Chondrocyte (in vitro differentiated cells): ENCODE data around the gene ZNF672. TPM values are rescaled to one million over a fixed set of nuclear protein-coding genes. Genes with fewer than 3 reads are reported as not detected.

Experiments used
- DNase-seq: peaks from one replicate; pipeline ENCODE4 v3.0.0; 2021; ENCODE audit warnings: mixed read lengths, low spot score
- H3K27ac Mint-ChIP-seq: one replicate; pipeline ENCODE4 v1.8.0; 2021; ENCODE audit warnings: mild to moderate bottlenecking, moderate library complexity, mixed read lengths; ENCODE audit not compliant: unreplicated experiment
- H3K27me3 Mint-ChIP-seq: 2 replicates; pipeline ENCODE4 v1.8.0; 2021; ENCODE audit warnings: low read depth, mixed read lengths
- H3K36me3 Mint-ChIP-seq: 2 replicates; pipeline ENCODE4 v1.8.0; 2021; ENCODE audit warnings: low read depth, mixed read lengths
- H3K4me1 Mint-ChIP-seq: 2 replicates; pipeline ENCODE4 v1.8.0; 2021; ENCODE audit warnings: low read depth, mild to moderate bottlenecking, mixed read lengths
- H3K4me3 Mint-ChIP-seq: one replicate; pipeline ENCODE4 v1.8.0; 2021; ENCODE audit warnings: mild to moderate bottlenecking, moderate library complexity, mixed read lengths; ENCODE audit not compliant: unreplicated experiment
- H3K9me3 Mint-ChIP-seq: 2 replicates; pipeline ENCODE4 v1.8.0; 2021; ENCODE audit warnings: low read depth, mixed read lengths
- total RNA-seq: library from RNA; stranded (reverse); gene quantifications from 3 replicates; pipeline ENCODE4 v1.2.1, GENCODE V29; 2021
- TF ChIP-seq, protein P1 (sequence below): fragments of 200-600 bp; sonication (generic); IDR thresholded peaks from 2 replicates; pipeline ENCODE4 v1.5.0; 2021; ENCODE audit warnings: antibody characterized with exemption, mild to moderate bottlenecking, moderate library complexity

ZNF672 gene
- total RNA-seq, 1 donor from 2014 or later: 17.1 TPM

GRCh38 chr1:248862695-248862997 lies 24.6 kb downstream of the ZNF672 start:
- no peak for DNase-seq
- H3K4me1 Mint-ChIP-seq: peaks cover 34% of the 10 kb centered on the region
- H3K27ac Mint-ChIP-seq: peak overlapping the region; percentile 15
- H3K27me3 Mint-ChIP-seq: no peaks in the 10 kb centered on the region
- no peaks in the 10 kb centered on the region for H3K9me3 Mint-ChIP-seq
- no peaks in the 10 kb centered on the region for H3K36me3 Mint-ChIP-seq
- peak overlapping the region; percentile 77 for H3K4me3 Mint-ChIP-seq
- TF ChIP-seq, protein P1, sequence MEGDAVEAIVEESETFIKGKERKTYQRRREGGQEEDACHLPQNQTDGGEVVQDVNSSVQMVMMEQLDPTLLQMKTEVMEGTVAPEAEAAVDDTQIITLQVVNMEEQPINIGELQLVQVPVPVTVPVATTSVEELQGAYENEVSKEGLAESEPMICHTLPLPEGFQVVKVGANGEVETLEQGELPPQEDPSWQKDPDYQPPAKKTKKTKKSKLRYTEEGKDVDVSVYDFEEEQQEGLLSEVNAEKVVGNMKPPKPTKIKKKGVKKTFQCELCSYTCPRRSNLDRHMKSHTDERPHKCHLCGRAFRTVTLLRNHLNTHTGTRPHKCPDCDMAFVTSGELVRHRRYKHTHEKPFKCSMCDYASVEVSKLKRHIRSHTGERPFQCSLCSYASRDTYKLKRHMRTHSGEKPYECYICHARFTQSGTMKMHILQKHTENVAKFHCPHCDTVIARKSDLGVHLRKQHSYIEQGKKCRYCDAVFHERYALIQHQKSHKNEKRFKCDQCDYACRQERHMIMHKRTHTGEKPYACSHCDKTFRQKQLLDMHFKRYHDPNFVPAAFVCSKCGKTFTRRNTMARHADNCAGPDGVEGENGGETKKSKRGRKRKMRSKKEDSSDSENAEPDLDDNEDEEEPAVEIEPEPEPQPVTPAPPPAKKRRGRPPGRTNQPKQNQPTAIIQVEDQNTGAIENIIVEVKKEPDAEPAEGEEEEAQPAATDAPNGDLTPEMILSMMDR: no peak

- Mint-ChIP-seq H3K4me1 (peaks cover 28% of the 10 kb centered on the region), H3K27me3 (no peaks in the 10 kb centered on the region), H3K36me3 (no peaks in the 10 kb centered on the region), H3K4me3 (peak overlapping the region; percentile 77), H3K9me3 (no peaks in the 10 kb centered on the region), H3K27ac (peak overlapping the region; percentile 15)
- DNase-seq: no peak
- TF ChIP-seq, protein P1: no peak
These were observed 25.2 kb downstream of the ZNF672 start for GRCh38 chr1:248862998-248863881.

DNA sequence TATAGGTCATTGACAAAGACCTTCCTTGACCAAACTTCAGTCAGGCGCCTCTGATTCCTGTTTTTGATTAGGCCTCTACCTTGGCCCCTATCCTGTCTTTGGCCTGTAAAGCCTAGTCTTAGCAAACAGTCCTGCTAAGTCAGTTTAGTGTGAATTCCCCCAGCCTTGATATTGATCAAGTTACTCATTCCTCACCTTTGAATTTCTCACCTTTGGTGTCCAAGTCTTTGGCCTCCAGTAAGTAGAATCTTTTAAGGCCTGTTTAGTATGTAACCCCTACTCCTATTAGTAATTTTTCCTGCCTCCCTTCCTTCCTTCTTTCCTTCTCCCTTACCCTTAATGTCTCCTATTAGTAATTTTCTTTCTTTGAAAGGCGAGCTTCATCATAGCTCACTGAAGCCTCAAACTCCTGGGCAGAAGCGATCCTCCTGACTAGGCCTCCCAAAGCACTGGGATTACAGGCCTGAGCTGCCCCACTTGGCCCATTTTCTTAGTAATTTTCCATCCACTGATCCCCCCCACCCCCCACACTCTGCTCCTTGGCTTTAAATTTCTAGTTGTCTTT lies 33.9 kb downstream of the ZNF672 start:
- TF ChIP-seq, protein P1: no peak
- Mint-ChIP-seq H3K9me3 (no peaks in the 10 kb centered on the region), H3K27me3 (no peaks in the 10 kb centered on the region), H3K27ac (peak overlapping the region; percentile 74), H3K4me3 (peak overlapping the region; percentile 91), H3K36me3 (no peaks in the 10 kb centered on the region), H3K4me1 (peaks cover 15% of the 10 kb centered on the region)
- no peak for DNase-seq

DNA sequence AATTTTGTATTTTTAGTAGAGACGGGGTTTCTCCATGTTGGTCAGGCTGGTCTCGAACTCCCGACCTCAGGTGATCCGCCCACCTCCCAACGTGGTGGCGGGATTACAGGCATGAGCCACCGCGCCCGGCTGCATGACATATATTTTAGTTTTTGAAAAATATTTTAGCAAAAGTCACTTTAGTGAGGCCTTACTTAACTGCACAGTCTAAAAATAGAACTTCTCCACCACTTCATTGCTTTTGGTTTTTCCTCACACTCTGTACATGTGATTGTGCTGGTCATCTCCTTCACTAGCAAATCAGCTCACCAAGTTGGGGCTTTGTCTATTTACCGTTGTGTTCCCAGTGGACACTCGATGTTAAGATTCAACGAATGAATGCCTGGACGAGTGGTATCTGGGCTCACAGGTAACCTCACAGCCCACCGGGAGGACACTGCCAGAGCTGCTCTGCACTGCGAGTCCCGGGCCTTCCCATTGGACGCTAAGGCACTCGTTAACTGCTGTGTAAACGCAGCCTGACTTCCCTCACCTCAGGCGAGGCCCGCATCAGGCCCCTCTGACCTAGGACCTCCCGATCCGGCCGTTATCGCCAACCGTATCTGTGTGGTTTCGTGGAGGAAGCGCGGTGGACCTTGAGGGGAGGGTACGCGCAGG lies 34.9 kb downstream of the ZNF672 start:
- Mint-ChIP-seq H3K36me3 (no peaks in the 10 kb centered on the region), H3K4me3 (peak overlapping the region; percentile 91)
- TF ChIP-seq, protein P1: no peak

DNA sequence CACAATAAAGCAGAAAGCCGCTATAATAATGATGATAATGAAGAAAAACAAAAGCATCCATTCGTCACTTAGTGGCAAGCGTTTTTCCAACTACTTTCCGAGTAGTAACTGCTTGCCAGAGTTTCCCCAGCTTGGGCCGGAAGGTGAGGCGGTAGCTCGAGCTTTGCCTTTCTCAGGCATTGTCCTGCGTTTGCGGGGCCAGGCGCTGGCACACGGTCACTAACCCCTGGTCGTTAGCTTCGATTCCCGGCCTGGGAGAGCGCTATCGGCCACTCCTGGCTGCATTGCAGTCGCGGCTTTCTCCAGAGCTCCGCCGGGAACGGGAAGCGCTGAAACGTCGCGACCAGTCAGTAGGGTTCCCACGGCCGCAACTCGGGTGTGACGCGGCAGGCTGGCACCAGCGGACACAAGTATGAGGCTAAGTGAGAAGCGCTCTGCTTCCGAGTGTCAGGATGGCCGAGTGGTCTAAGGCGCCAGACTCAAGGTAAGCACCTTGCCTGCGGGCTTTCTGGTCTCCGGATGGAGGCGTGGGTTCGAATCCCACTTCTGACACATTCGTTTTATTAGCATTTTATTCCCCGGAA lies 35.5 kb downstream of the ZNF672 start:
- Mint-ChIP-seq H3K9me3 (no peaks in the 10 kb centered on the region), H3K4me1 (peaks cover 15% of the 10 kb centered on the region), H3K27me3 (no peaks in the 10 kb centered on the region), H3K4me3 (peak overlapping the region; percentile 91), H3K36me3 (no peaks in the 10 kb centered on the region), H3K27ac (peak overlapping the region; percentile 99)
- no peak for DNase-seq
- TF ChIP-seq, protein P1: peak; percentile 37

More for the DNA sequence above, 34.9 kb downstream of the ZNF672 start:
- no peaks in the 10 kb centered on the region for H3K27me3 Mint-ChIP-seq
- H3K4me1 Mint-ChIP-seq: peaks cover 15% of the 10 kb centered on the region
- DNase-seq: no peak
- H3K27ac Mint-ChIP-seq: peak overlapping the region; percentile 99
- no peaks in the 10 kb centered on the region for H3K9me3 Mint-ChIP-seq
